GM15510 (cell line): ENCODE results near the gene CALD1.

ENCODE experiments used
- POLR2A ChIP-seq: IDR thresholded peaks from 3 replicates; pipeline ENCODE4 v1.6.1; 2011; ENCODE audit warnings: borderline replicate concordance; ENCODE audit not compliant: insufficient read length; ENCODE audit errors: extremely low read depth

Gene CALD1

GRCh38 chr7:135012229-135012628 lies 232.8 kb downstream of the CALD1 start:
- no peak for TF ChIP-seq POLR2A
